SK-N-SH treated with all-trans-retinoic acid at 6 μM for 48 hours (cell line): ENCODE measurements around the gene PCDHGA12.

Source experiments
- TF ChIP-seq, protein P1 (sequence below): fragments of 250-450 bp; sonication (Bioruptor Pico); IDR thresholded peaks from 2 replicates; pipeline ENCODE4 v1.5.1; 2020; ENCODE audit warnings: low read depth, mild to moderate bottlenecking, moderate library complexity
- TF ChIP-seq, protein P2 (sequence below): fragments of 250-450 bp; sonication (Bioruptor Pico); IDR thresholded peaks from 2 replicates; pipeline ENCODE4 v1.5.0; 2020; ENCODE audit warnings: mild to moderate bottlenecking, moderate library complexity

DNA sequence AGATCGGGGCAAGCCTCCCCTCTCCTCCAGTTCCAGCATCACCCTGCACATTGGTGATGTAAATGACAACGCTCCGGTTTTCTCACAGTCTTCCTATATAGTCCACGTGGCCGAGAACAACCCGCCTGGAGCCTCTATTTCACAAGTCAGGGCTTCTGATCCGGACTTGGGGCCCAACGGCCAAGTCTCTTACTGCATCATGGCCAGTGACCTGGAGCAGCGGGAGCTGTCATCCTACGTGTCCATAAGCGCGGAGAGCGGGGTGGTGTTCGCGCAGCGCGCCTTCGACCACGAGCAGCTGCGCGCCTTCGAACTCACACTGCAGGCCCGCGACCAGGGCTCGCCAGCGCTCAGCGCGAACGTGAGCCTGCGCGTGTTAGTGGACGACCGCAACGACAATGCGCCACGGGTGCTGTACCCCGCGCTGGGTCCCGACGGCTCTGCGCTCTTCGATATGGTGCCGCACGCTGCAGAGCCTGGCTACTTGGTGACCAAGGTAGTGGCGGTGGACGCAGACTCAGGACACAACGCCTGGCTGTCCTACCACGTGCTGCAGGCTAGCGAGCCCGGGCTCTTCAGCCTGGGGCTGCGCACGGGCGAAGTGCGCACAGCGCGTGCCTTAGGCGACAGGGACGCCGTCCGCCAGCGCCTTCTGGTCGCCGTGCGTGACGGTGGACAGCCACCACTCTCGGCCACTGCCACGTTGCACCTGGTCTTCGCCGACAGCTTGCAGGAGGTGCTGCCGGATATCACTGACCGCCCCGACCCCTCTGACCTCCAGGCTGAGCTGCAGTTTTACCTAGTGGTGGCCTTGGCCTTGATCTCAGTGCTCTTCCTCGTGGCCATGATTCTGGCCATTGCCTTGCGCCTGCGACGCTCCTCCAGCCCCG lies 40.9 kb upstream of the PCDHGA12 start:
- TF ChIP-seq, protein P1, sequence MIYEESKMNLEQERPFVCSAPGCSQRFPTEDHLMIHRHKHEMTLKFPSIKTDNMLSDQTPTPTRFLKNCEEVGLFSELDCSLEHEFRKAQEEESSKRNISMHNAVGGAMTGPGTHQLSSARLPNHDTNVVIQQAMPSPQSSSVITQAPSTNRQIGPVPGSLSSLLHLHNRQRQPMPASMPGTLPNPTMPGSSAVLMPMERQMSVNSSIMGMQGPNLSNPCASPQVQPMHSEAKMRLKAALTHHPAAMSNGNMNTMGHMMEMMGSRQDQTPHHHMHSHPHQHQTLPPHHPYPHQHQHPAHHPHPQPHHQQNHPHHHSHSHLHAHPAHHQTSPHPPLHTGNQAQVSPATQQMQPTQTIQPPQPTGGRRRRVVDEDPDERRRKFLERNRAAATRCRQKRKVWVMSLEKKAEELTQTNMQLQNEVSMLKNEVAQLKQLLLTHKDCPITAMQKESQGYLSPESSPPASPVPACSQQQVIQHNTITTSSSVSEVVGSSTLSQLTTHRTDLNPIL (CRISPR knock-in tag) = no peak
- TF ChIP-seq, protein P2, sequence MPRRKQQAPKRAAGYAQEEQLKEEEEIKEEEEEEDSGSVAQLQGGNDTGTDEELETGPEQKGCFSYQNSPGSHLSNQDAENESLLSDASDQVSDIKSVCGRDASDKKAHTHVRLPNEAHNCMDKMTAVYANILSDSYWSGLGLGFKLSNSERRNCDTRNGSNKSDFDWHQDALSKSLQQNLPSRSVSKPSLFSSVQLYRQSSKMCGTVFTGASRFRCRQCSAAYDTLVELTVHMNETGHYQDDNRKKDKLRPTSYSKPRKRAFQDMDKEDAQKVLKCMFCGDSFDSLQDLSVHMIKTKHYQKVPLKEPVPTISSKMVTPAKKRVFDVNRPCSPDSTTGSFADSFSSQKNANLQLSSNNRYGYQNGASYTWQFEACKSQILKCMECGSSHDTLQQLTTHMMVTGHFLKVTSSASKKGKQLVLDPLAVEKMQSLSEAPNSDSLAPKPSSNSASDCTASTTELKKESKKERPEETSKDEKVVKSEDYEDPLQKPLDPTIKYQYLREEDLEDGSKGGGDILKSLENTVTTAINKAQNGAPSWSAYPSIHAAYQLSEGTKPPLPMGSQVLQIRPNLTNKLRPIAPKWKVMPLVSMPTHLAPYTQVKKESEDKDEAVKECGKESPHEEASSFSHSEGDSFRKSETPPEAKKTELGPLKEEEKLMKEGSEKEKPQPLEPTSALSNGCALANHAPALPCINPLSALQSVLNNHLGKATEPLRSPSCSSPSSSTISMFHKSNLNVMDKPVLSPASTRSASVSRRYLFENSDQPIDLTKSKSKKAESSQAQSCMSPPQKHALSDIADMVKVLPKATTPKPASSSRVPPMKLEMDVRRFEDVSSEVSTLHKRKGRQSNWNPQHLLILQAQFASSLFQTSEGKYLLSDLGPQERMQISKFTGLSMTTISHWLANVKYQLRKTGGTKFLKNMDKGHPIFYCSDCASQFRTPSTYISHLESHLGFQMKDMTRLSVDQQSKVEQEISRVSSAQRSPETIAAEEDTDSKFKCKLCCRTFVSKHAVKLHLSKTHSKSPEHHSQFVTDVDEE (CRISPR knock-in tag) = no peak
